Thymus (tissue), 11 donors: ENCODE measurements around the gene LIAS. TPM values are rescaled to one million over a fixed set of nuclear protein-coding genes. Genes with fewer than 3 reads are reported as not detected.
A peak's percentile ranks its signal among the peaks of the same experiment; 100 is the strongest.

Experiments
- DNase-seq, 9 donors: peaks; one replicate each; pipeline ENCODE4 v3.0.0-alpha.2; 2013; ENCODE audit warnings: low spot score in 9 of 9, low read depth in 6 of 9, missing footprints in 1 of 9
- H3K27ac ChIP-seq, 2 donors: one replicate each; pipeline ENCODE4 v1.5.1; 2013; ENCODE audit warnings: control low read depth in 1 of 2, low read depth in 1 of 2, low read length in 1 of 2, mild to moderate bottlenecking in 1 of 2, moderate library complexity in 1 of 2
- H3K27me3 ChIP-seq, 2 donors: one replicate each; pipeline ENCODE4 v1.5.1; 2013; ENCODE audit warnings: low read length in 1 of 2; ENCODE audit not compliant: control insufficient read depth in 2 of 2, insufficient read depth in 1 of 2
- H3K36me3 ChIP-seq, 2 donors: one replicate each; pipeline ENCODE4 v1.5.1; 2013; ENCODE audit warnings: low read length in 1 of 2, mild to moderate bottlenecking in 1 of 2, moderate library complexity in 1 of 2; ENCODE audit not compliant: control insufficient read depth in 2 of 2, insufficient read depth in 2 of 2
- H3K4me1 ChIP-seq, 2 donors: one replicate each; pipeline ENCODE4 v1.5.1; 2013; ENCODE audit warnings: low read length in 2 of 2; ENCODE audit not compliant: control insufficient read depth in 2 of 2, insufficient read depth in 2 of 2
- H3K4me3 ChIP-seq, 2 donors: one replicate each; pipeline ENCODE4 v1.5.1; 2013; ENCODE audit warnings: low read length in 2 of 2, control low read depth in 1 of 2, mild to moderate bottlenecking in 1 of 2
- H3K9me3 ChIP-seq, 2 donors: one replicate each; pipeline ENCODE4 v1.5.1; 2013; ENCODE audit warnings: low read length in 1 of 2, mild to moderate bottlenecking in 1 of 2; ENCODE audit not compliant: control insufficient read depth in 2 of 2, insufficient read depth in 1 of 2
- WGBS: extraction: QIAGEN DNeasy Blood & Tissue Kit; methylation state at CpG from one replicate; pipeline ENCODE4 v1.1.7; 2013; 5-methylcytosine and 5-hydroxymethylcytosine counted together
- polyA plus RNA-seq: library from polyadenylated mRNA; stranded (reverse); fragments of 200-250 nt; gene quantifications from one replicate; pipeline ENCODE4 v1.2.3, GENCODE V29; 2013
- total RNA-seq: library from RNA; stranded (reverse); fragments of 120-200 nt; gene quantifications from one replicate; pipeline ENCODE4 v1.2.4, GENCODE V29; 2013
- donor health status: healthy.

Gene LIAS
- total and polyA plus RNA-seq, 2 donors: 12.5 to 29.1 TPM

GRCh38 chr4:39429476-39430334, 29.2 kb upstream of the LIAS start:
- DNase-seq: no peak
- no peak overlapping the region for H3K4me3 ChIP-seq
- no peaks in the 10 kb centered on the region for H3K36me3 ChIP-seq
- 95% methylated on average over 4 of the region's 4 CpGs for WGBS
- no peaks in the 10 kb centered on the region for H3K4me1 ChIP-seq
- no peaks in the 10 kb centered on the region for H3K27me3 ChIP-seq
- no peak overlapping the region for H3K27ac ChIP-seq
- no peaks in the 10 kb centered on the region for H3K9me3 ChIP-seq

- WGBS: 96% methylated on average over 11 of the region's 11 CpGs
- Histone ChIP-seq H3K27ac (no peak overlapping the region), H3K27me3 (no peaks in the 10 kb centered on the region), H3K4me3 (no peak overlapping the region), H3K9me3 (no peaks in the 10 kb centered on the region), H3K4me1 (no peaks in the 10 kb centered on the region), H3K36me3 (no peaks in the 10 kb centered on the region)
- no peak for DNase-seq
Observed at GRCh38 chr4:39433878-39434492, 24.9 kb upstream of the LIAS start.

DNA sequence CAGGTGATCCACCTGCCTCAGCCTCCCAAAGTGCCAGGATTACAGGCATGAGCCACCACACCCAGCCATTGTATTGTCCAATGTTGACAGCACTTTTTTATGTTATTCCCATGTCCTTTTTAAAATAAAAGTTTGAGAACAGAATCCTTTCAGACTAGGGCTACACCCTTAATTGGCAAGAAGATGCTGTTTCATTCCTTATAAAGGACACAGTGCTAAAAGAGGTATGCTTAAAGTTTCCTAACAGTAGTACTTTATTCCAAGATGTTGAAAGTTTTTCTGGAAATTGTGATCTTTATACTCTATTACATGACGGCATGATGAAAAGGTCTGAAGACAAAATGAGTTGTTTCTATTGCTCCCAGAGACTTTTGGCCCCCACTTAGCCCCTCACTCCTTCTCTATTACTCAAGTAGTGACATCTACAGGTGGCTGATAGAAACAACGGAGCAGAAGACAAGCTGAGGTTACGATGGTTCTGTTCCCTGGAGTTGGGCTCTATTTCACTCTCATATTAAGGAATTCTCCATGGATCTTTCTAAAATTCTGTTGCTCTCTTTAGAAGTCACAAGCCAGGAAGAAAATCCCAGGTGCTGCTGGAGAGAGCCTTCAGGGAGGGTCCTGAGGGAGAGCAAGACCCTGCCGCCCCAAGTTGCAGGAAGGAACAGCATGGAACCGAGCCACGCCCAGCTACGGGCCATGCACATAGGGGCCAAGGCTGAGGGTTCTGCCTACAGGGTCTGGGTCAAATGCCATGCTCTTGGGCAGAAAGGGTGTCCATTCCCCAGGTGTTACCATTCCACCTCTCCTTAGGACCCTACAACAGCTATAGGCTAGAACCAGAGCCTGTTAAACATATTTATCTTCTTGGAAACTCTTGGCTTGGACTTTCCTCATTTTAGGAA, 22.9 kb upstream of the LIAS start:
- WGBS: 84% methylated on average over 7 of the region's 7 CpGs
- Histone ChIP-seq H3K27ac (no peak overlapping the region), H3K4me3 (no peak overlapping the region), H3K9me3 (no peaks in the 10 kb centered on the region), H3K36me3 (no peaks in the 10 kb centered on the region), H3K4me1 (no peaks in the 10 kb centered on the region), H3K27me3 (no peaks in the 10 kb centered on the region)
- DNase-seq: no peak

- 96% methylated on average over 2 of the region's 2 CpGs for WGBS
- Histone ChIP-seq H3K27me3 (peaks cover 0 to 4% of the 10 kb centered on the region in 2 donors), H3K27ac (no peak overlapping the region), H3K9me3 (no peaks in the 10 kb centered on the region), H3K4me1 (no peaks in the 10 kb centered on the region), H3K36me3 (no peaks in the 10 kb centered on the region), H3K4me3 (no peak overlapping the region)
- DNase-seq: no peak
Observed at GRCh38 chr4:39441593-39441992, 17.3 kb upstream of the LIAS start.

GRCh38 chr4:39442998-39443397, 15.9 kb upstream of the LIAS start:
- WGBS: 92% methylated on average over 4 of the region's 4 CpGs
- Histone ChIP-seq H3K36me3 (no peaks in the 10 kb centered on the region), H3K9me3 (no peaks in the 10 kb centered on the region), H3K27me3 (peaks cover 0 to 13% of the 10 kb centered on the region in 2 donors), H3K4me3 (no peak overlapping the region), H3K27ac (no peak overlapping the region), H3K4me1 (peaks cover 5 to 7% of the 10 kb centered on the region in 2 donors)
- no peak for DNase-seq

- Histone ChIP-seq H3K27ac (no peak overlapping the region), H3K4me3 (peak overlapping the region; percentile 34 to 44), H3K27me3 (peaks cover 0 to 13% of the 10 kb centered on the region in 2 donors)
Observed at GRCh38 chr4:39446483-39446841, 12.4 kb upstream of the LIAS start.

GRCh38 chr4:39446842-39447573, 11.8 kb upstream of the LIAS start:
- WGBS: 20% methylated on average over 61 of the region's 61 CpGs

More at GRCh38 chr4:39446483-39446841, 12.4 kb upstream of the LIAS start:
- Histone ChIP-seq H3K4me1 (peaks cover 5 to 7% of the 10 kb centered on the region in 2 donors), H3K36me3 (peaks cover 2 to 7% of the 10 kb centered on the region in 2 donors), H3K9me3 (no peaks in the 10 kb centered on the region)
- 93% methylated on average over 20 of the region's 20 CpGs for WGBS
- no peak for DNase-seq

GRCh38 chr4:39450618-39451017, 8.2 kb upstream of the LIAS start:
- DNase-seq: no peak
- H3K27me3 ChIP-seq: peaks cover 0 to 13% of the 10 kb centered on the region in 2 donors
- 49% methylated on average over 2 of the region's 2 CpGs for WGBS
- H3K4me1 ChIP-seq: peaks cover 5 to 7% of the 10 kb centered on the region in 2 donors
- no peaks in the 10 kb centered on the region for H3K9me3 ChIP-seq
- no peak overlapping the region for H3K27ac ChIP-seq
- no peak overlapping the region for H3K4me3 ChIP-seq
- H3K36me3 ChIP-seq: peaks cover 26 to 48% of the 10 kb centered on the region in 2 donors

More at GRCh38 chr4:39446842-39447573, 11.8 kb upstream of the LIAS start:
- H3K4me3 ChIP-seq: peak overlapping the region; percentile 34 to 44
- peaks cover 0 to 13% of the 10 kb centered on the region in 2 donors for H3K27me3 ChIP-seq
- peaks cover 6 to 13% of the 10 kb centered on the region in 2 donors for H3K36me3 ChIP-seq
- H3K27ac ChIP-seq: no peak overlapping the region
- H3K9me3 ChIP-seq: no peaks in the 10 kb centered on the region
- peak in 4 of 9 donors; percentile 3 to 39 (median 24) for DNase-seq
- H3K4me1 ChIP-seq: peaks cover 5 to 7% of the 10 kb centered on the region in 2 donors
